ENCODE measurements around the gene KLHDC3. TPM values are rescaled to one million over a fixed set of nuclear protein-coding genes. Genes with fewer than 3 reads are reported as not detected.
"Not testable (repeated sequence)": the region's sequence is repeated elsewhere in the genome, so short reads cannot be mapped to it uniquely, and the experiment has no call there.

The KLHDC3 gene
- total and polyA plus RNA-seq, 12 donors, result 51.2 to 144 (median 110) TPM

- 80 to 97% (median 90%) methylated on average over 5 of the region's 5 CpGs for WGBS, 4 donors
- DNase-seq, result no peak
- Histone ChIP-seq H3K36me3 (replicated peaks in 1 of 2) (peaks cover 0 to 12% of the 10 kb centered on the region in 2 donors), H3K4me1 (replicated peaks in 1 of 2) (peaks cover 11 to 20% of the 10 kb centered on the region in 2 donors), H3K27me3 (no peaks in the 10 kb centered on the region), H3K27ac (no peak overlapping the region), H3K4me3 (no peak overlapping the region), H3K9me3 (replicated peaks in 1 of 3) (no peaks in the 10 kb centered on the region)
- intact Hi-C loops (cut with DNase I), result loop anchor here in 1 of 2 donors (10.0 kb wide), 1 partner anchor 85 kb away; no protein-coding TSS in a partner anchor
- TF ChIP-seq POLR2A (IDR thresholded peaks at IDR 0.05), result no peak
- no peak for TF ChIP-seq CTCF (IDR thresholded peaks at IDR 0.05)
These were observed 24.1 kb upstream of the KLHDC3 start for GRCh38 chr6:42989923-42990322.

DNA sequence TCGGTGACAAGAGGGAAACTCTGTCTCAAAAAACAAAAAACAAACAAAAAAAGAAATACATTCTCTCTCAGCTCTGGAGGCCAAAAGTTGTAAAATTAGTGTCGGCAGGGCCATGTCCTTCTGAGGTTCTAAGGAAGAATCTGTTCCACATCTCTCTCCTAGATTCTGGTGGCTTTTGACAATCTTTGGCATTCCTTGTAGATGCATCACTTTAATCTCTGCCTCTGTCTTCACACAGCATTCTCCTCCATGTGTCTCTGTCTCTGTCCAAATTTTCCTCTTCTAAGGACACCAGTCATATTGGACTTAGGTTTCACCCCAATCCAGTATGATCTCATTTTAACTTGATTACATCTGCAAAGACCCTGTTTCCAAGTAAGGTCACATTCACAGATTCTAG lies 20.6 kb upstream of the KLHDC3 start:
- DNase-seq, result no peak
- no peak overlapping the region for H3K4me3 ChIP-seq
- no peaks in the 10 kb centered on the region for H3K27me3 ChIP-seq
- H3K9me3 ChIP-seq (replicated peaks in 1 of 3), result no peaks in the 10 kb centered on the region
- H3K27ac ChIP-seq, result no peak overlapping the region
- H3K4me1 ChIP-seq (replicated peaks in 1 of 2), result no peaks in the 10 kb centered on the region
- TF ChIP-seq CTCF (IDR thresholded peaks at IDR 0.05) (no peak), POLR2A (IDR thresholded peaks at IDR 0.05) (no peak)
- intact Hi-C loops (cut with DNase I), result loop anchor here in 1 of 2 donors (10.0 kb wide), 1 partner anchor 89 kb away; no protein-coding TSS in a partner anchor
- peaks cover 0 to 12% of the 10 kb centered on the region in 2 donors for H3K36me3 ChIP-seq (replicated peaks in 1 of 2)
- 87 to 98% (median 92%) methylated on average over 2 of the region's 2 CpGs for WGBS, 4 donors

GRCh38 chr6:42996513-42996912 lies 17.5 kb upstream of the KLHDC3 start:
- no peaks in the 10 kb centered on the region for H3K4me1 ChIP-seq (replicated peaks in 1 of 2)
- no peak for DNase-seq
- TF ChIP-seq CTCF (IDR thresholded peaks at IDR 0.05), result peak in 1 of 6 experiments; percentile 16
- no peak for TF ChIP-seq POLR2A (IDR thresholded peaks at IDR 0.05)
- intact Hi-C loops (cut with DNase I), result loop anchor here in 1 of 2 donors (10.0 kb wide), 1 partner anchor 92 kb away; no protein-coding TSS in a partner anchor
- no peak overlapping the region for H3K27ac ChIP-seq
- no peaks in the 10 kb centered on the region for H3K27me3 ChIP-seq
- H3K4me3 ChIP-seq, result no peak overlapping the region
- no peaks in the 10 kb centered on the region for H3K36me3 ChIP-seq (replicated peaks in 1 of 2)
- H3K9me3 ChIP-seq (replicated peaks in 1 of 3), result no peaks in the 10 kb centered on the region

DNA sequence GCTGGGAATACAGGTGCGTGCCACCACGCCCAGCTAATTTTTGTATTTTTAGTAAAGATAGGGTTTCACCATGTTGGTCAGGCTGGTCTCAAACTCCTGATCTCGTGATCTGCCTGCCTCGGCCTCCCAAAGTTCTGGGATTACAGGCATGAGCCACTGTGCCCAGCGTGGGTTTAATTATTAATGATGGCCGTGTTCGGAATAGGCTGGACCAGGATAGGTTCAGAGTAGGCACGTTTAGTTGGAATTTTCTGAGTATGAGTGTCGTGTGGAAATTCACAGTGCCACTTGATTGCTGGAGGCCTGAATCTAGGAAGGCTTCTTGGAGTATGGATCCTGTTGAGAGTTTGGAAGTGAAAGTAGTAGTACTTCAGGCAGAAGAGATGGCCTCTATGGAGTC lies 15.8 kb upstream of the KLHDC3 start:
- intact Hi-C loops (cut with DNase I), result loop anchor here in 1 of 2 donors (10.0 kb wide), 1 partner anchor 93 kb away; no protein-coding TSS in a partner anchor
- not testable (repeated sequence) for H3K4me1 ChIP-seq (replicated peaks in 1 of 2); H3K4me3 ChIP-seq; H3K9me3 ChIP-seq (replicated peaks in 1 of 3); H3K36me3 ChIP-seq (replicated peaks in 1 of 2); H3K27ac ChIP-seq; H3K27me3 ChIP-seq; DNase-seq
- 93 to 97% (median 94%) methylated on average over 9 of the region's 9 CpGs for WGBS, 4 donors

DNA sequence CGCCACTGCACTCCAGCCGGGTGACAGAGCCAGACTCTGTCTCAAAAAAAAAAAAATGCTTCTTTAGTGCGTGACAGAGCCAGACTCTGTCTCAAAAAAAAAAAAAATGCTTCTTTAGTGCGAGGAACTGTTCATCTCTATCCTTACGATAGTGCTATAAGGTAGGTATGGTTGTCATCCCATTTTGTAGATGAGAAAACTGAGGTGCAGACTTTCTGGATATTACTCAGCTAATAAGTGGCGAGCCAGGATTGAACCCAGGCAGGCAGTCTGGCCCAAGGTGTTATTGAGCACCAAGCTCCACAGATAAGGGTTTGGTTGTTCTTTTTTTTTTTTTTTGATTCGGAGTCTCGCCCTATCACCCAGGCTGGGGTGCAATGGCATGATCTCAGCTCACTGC lies 12.2 kb upstream of the KLHDC3 start:
- no peak for TF ChIP-seq POLR2A (IDR thresholded peaks at IDR 0.05)
- no peak for TF ChIP-seq CTCF (IDR thresholded peaks at IDR 0.05)
- Histone ChIP-seq H3K27me3 (no peaks in the 10 kb centered on the region), H3K9me3 (replicated peaks in 1 of 3) (no peaks in the 10 kb centered on the region), H3K36me3 (replicated peaks in 1 of 2) (peaks cover 0 to 4% of the 10 kb centered on the region in 2 donors), H3K4me3 (no peak overlapping the region), H3K4me1 (replicated peaks in 1 of 2) (no peaks in the 10 kb centered on the region), H3K27ac (no peak overlapping the region)
- intact Hi-C loops (cut with DNase I), result no loop called here
- no peak for DNase-seq
- WGBS, 4 donors, result 94 to 96% (median 96%) methylated on average over 8 of the region's 8 CpGs
